Heart left ventricle (tissue), 16 donors: Measurements from ENCODE around the gene PRKACA. TPM values are rescaled to one million over a fixed set of nuclear protein-coding genes. Genes with fewer than 3 reads are reported as not detected.

ENCODE experiments used
- ATAC-seq, 4 donors: fragments of 200-7000 bp; cut with Tn5 transposase; one replicate each; pipeline ENCODE4 v1.9.1; 2020 to 2022; ENCODE audit warnings: moderate library complexity in 4 of 4, mild to moderate bottlenecking in 3 of 4, moderate number of reproducible peaks in 1 of 4
- DNase-seq, 5 donors: peaks; one replicate each; pipeline ENCODE4 v3.0.0-alpha.2; 2020
- H3K27ac ChIP-seq, 12 donors: fragments of 200-600 bp; sonication (generic) in 4 of 12; one replicate each; pipeline versions ENCODE4 v1.5.0 to v1.8.0; 2016 to 2022; ENCODE audit warnings: mild to moderate bottlenecking in 2 of 12
- H3K27me3 ChIP-seq, 9 donors: fragments of 200-600 bp; sonication (generic) in 2 of 9; one replicate each; pipeline versions ENCODE4 v1.5.1 to v1.8.0; 2016 to 2022; ENCODE audit warnings: mild to moderate bottlenecking in 3 of 9
- H3K36me3 ChIP-seq, 9 donors: fragments of 200-600 bp; sonication (generic) in 2 of 9; one replicate each; pipeline versions ENCODE4 v1.5.0 to v1.8.0; 2018 to 2022; ENCODE audit warnings: mild to moderate bottlenecking in 2 of 9
- H3K4me1 ChIP-seq, 12 donors: fragments of 200-600 bp; sonication (generic) in 4 of 12; one replicate each; pipeline versions ENCODE4 v1.5.0 to v1.8.0; 2016 to 2022; ENCODE audit warnings: mild to moderate bottlenecking in 3 of 12
- H3K4me3 ChIP-seq, 12 donors: fragments of 200-600 bp; sonication (generic) in 4 of 12; one replicate each; pipeline versions ENCODE4 v1.5.0 to v1.8.0; 2017 to 2022; ENCODE audit warnings: mild to moderate bottlenecking in 9 of 12, moderate library complexity in 4 of 12
- H3K9me3 ChIP-seq, 12 donors: fragments of 200-600 bp; sonication (generic) in 4 of 12; one replicate each; pipeline versions ENCODE4 v1.5.0 to v1.8.0; 2016 to 2022; ENCODE audit warnings: mild to moderate bottlenecking in 1 of 12
- CTCF ChIP-seq, 12 donors: fragments of 200-600 bp; sonication (generic) in 4 of 12; IDR thresholded peaks; one replicate each; pipeline versions ENCODE4 v1.5.0 to v1.8.0; 2018 to 2022; ENCODE audit warnings: antibody characterized with exemption in 12 of 12, mild to moderate bottlenecking in 5 of 12
- POLR2A ChIP-seq, 2 donors: fragments of 450-650 bp; IDR thresholded peaks; one replicate each; pipeline ENCODE4 v1.6.1; 2017; ENCODE audit warnings: antibody characterized with exemption in 2 of 2, mild to moderate bottlenecking in 2 of 2, moderate library complexity in 2 of 2
- WGBS, 4 donors: extraction: QIAGEN DNeasy Blood & Tissue Kit in 2 of 4; methylation state at CpG; one replicate each; pipeline versions ENCODE4 v1.1.5 to v1.1.7; 2013 to 2018; 5-methylcytosine and 5-hydroxymethylcytosine counted together
- intact Hi-C, 10 donors: fragments of 100-400 bp; cut with DNase I; formaldehyde crosslinking; loops; one replicate each; pipeline versions ENCODE4 v1.11.1 to v1.14.2; 2022
- polyA plus RNA-seq, 2 donors: library from polyadenylated mRNA; stranded (reverse); fragments of 200-250 nt; gene quantifications; one replicate each; pipeline ENCODE4 v1.2.3, GENCODE V29; 2013
- total RNA-seq, 9 donors: library from RNA; depleted of rRNA in 2 of 9; stranded (reverse); fragments of >200 nt in 2 of 9; fragmentation: NEBNext Ultra II Directional in 3 of 9; extraction: Animal tissue kit (Norgen Biotek cat#: 25700) in 3 of 9; gene quantifications; one replicate each; pipeline versions ENCODE4 v1.1.0 to v1.2.4, GENCODE V29; 2016 to 2023
- donor health status: ischemic (EF 13 %, LVEDD 7.1; RV severe dilation, severe dysfunction).
- donor health status: healthy with polysubstance abuse.
- donor health status: DM: no; HTN: yes; CAD: no.
- donor health status: DM: no; HTN: no; CAD: no.
- donor health status: ischemic (EF 25% LVEDD 6.9; RV normal size, moderate dysfunction).
- donor health status: ischemic (EF 25% LVEDD 5.7; RV mildly dilated, moderate dysfunction).
- donor health status: healthy.
- donor health status: DM: yes; HTN: yes; CAD: no.
- donor health status: ischemic (EF 35%, LVEDD 5.7; RV mildly dilated, moderate dysfunction).
- donor health status: nonischemic (EF 11% LVEDD 7.7; RV severe dilation, severe dysfunction).
- donor health status: DM: yes; HTN: yes; CAD: no.
- donor health status: PGD.
- donor health status: ischemic (EF 29% LVEDD 5.4; RV normal size, mild dysfunction).
- donor health status: nonischemic (EF 23%, LVEDD 6.1; RV moderate dilation, normal function).

The PRKACA gene
- total and polyA plus RNA-seq, 11 donors = 216 to 554 (median 454) TPM

- DNase-seq (no peak), ATAC-seq (no peak)
- intact Hi-C loops = no loop called here
- no peaks in the 10 kb centered on the region for H3K36me3 ChIP-seq
- H3K27me3 ChIP-seq = no peaks in the 10 kb centered on the region
- no peak overlapping the region for H3K4me3 ChIP-seq
- no peaks in the 10 kb centered on the region for H3K9me3 ChIP-seq
- peak overlapping the region in 10 of 12 donors; percentile 29 to 100 (median 99) for H3K27ac ChIP-seq
- peaks cover 12 to 39% (median 31%) of the 10 kb centered on the region in 12 donors for H3K4me1 ChIP-seq
- TF ChIP-seq CTCF (IDR thresholded peaks at IDR 0.05) (no peak), POLR2A (IDR thresholded peaks at IDR 0.05) (no peak)
- 91 to 97% (median 95%) methylated on average over 7 of the region's 7 CpGs for WGBS, 4 donors
Observed at GRCh38 chr19:14120497-14120780, 2.9 kb upstream of the PRKACA start.

- intact Hi-C loops = loop anchor here in 5 of 10 donors (5.0 kb wide), 2 partner anchors 38 to 48 kb away; partner anchors contain the start of gene MISP3 (in 2 of the 5)
- ATAC-seq = no peak
- 85 to 94% (median 90%) methylated on average over 7 of the region's 7 CpGs for WGBS, 4 donors
- H3K4me1 ChIP-seq = peaks cover 17 to 45% (median 37%) of the 10 kb centered on the region in 12 donors
- no peaks in the 10 kb centered on the region for H3K36me3 ChIP-seq
- peak overlapping the region in 5 of 12 donors; percentile 60 to 80 (median 66) for H3K4me3 ChIP-seq
- no peak for TF ChIP-seq POLR2A (IDR thresholded peaks at IDR 0.05)
- no peak for TF ChIP-seq CTCF (IDR thresholded peaks at IDR 0.05)
- peak overlapping the region; percentile 93 to 100 (median 99) for H3K27ac ChIP-seq
- no peaks in the 10 kb centered on the region for H3K9me3 ChIP-seq
- no peaks in the 10 kb centered on the region for H3K27me3 ChIP-seq
- no peak for DNase-seq
Observed at GRCh38 chr19:14119644-14120496, 2.3 kb upstream of the PRKACA start.

- TF ChIP-seq POLR2A (IDR thresholded peaks at IDR 0.05) (no peak), CTCF (IDR thresholded peaks at IDR 0.05) (no peak)
- H3K4me1 ChIP-seq = peaks cover 18 to 52% (median 44%) of the 10 kb centered on the region in 12 donors
- H3K9me3 ChIP-seq = no peaks in the 10 kb centered on the region
- 34 to 47% (median 38%) methylated on average over 3 of the region's 3 CpGs for WGBS, 4 donors
- intact Hi-C loops = loop anchor here in 5 of 10 donors (5.0 kb wide), 2 partner anchors 37 to 47 kb away; partner anchors contain the start of gene MISP3 (in 2 of the 5)
- no peaks in the 10 kb centered on the region for H3K36me3 ChIP-seq
- H3K27ac ChIP-seq = peak overlapping the region; percentile 93 to 100 (median 99)
- DNase-seq (no peak), ATAC-seq (no peak)
- H3K27me3 ChIP-seq = no peaks in the 10 kb centered on the region
- H3K4me3 ChIP-seq = peak overlapping the region in 10 of 12 donors; percentile 52 to 91 (median 65)
Observed at GRCh38 chr19:14119146-14119545, 1.6 kb upstream of the PRKACA start.
